ENCODE measurements around the gene KNSTRN. TPM values are rescaled to one million over a fixed set of nuclear protein-coding genes. Genes with fewer than 3 reads are reported as not detected.

KNSTRN gene
- 58.7 and 72.9 TPM in 2 replicates for total RNA-seq (2014; rRNA removed; shearing (Covaris generic))

GRCh38 chr15:40382580-40383456, at the start of gene KNSTRN:
TSS of gene KNSTRN (plus strand) at chr15:40382721. CDS start at chr15:40382836, 115 bp downstream.
- DNase-seq (ENCODE audit: low spot score): peak; percentile 98

- no peak for DNase-seq (ENCODE audit: low spot score)
These were observed 48.5 kb upstream of the KNSTRN start for GRCh38 chr15:40333922-40334492.

GRCh38 chr15:40334541-40334940, 48.0 kb upstream of the KNSTRN start:
- DNase-seq (ENCODE audit: low spot score): no peak

- peak; percentile 39 for DNase-seq (ENCODE audit: low spot score)
These were observed 47.4 kb upstream of the KNSTRN start for GRCh38 chr15:40334941-40335795.

GRCh38 chr15:40335938-40336743, 46.4 kb upstream of the KNSTRN start:
- DNase-seq (ENCODE audit: low spot score): no peak

GRCh38 chr15:40336744-40337122, 45.8 kb upstream of the KNSTRN start:
- DNase-seq (ENCODE audit: low spot score): no peak

- DNase-seq (ENCODE audit: low spot score): no peak
These were observed 44.9 kb upstream of the KNSTRN start for GRCh38 chr15:40337597-40337996.

GRCh38 chr15:40338041-40338657, 44.4 kb upstream of the KNSTRN start:
- peak; percentile 80 for DNase-seq (ENCODE audit: low spot score)

- DNase-seq (ENCODE audit: low spot score): peak; percentile 88
These were observed 43.5 kb upstream of the KNSTRN start for GRCh38 chr15:40338921-40339620.

GRCh38 chr15:40339621-40339945, 42.9 kb upstream of the KNSTRN start:
- DNase-seq (ENCODE audit: low spot score): no peak

GRCh38 chr15:40340038-40340739, 42.3 kb upstream of the KNSTRN start:
- DNase-seq (ENCODE audit: low spot score): peak; percentile 64

- peak; percentile 96 for DNase-seq (ENCODE audit: low spot score)
These were observed 41.7 kb upstream of the KNSTRN start, which contains the start of gene CCDC9B for GRCh38 chr15:40340740-40341400. TSS of gene CCDC9B (minus strand) at chr15:40340939. CDS start at chr15:40340819, 120 bp downstream.

GRCh38 chr15:40342416-40343320, 39.9 kb upstream of the KNSTRN start:
- peak; percentile 42 for DNase-seq (ENCODE audit: low spot score)

- peak; percentile 51 for DNase-seq (ENCODE audit: low spot score)
These were observed 39.0 kb upstream of the KNSTRN start for GRCh38 chr15:40343512-40343911.

GRCh38 chr15:40344217-40344616, 38.3 kb upstream of the KNSTRN start:
- DNase-seq (ENCODE audit: low spot score): no peak

GRCh38 chr15:40344631-40345120, 37.8 kb upstream of the KNSTRN start:
- DNase-seq (ENCODE audit: low spot score): peak; percentile 84

GRCh38 chr15:40345225-40345866, 37.2 kb upstream of the KNSTRN start:
- DNase-seq (ENCODE audit: low spot score): no peak
